Measurements from ENCODE around the gene CD300LD.
"Not testable (repeated sequence)": the region's sequence is repeated elsewhere in the genome, so short reads cannot be mapped to it uniquely, and the experiment has no call there.

CD300LD gene

GRCh38 chr17:74592087-74592990 is at the start of gene CD300LD:
Gene CD300LD (minus strand): TSS chr17:74592283. CDS start chr17:74592202, 81 bp downstream.
- DNase-seq (ENCODE audit: low read depth in 1 of 2, low spot score in 1 of 2): no peak

GRCh38 chr17:74641224-74641957 is 49.3 kb upstream of the CD300LD start:
- no peak for DNase-seq (ENCODE audit: low read depth in 1 of 2, low spot score in 1 of 2)

GRCh38 chr17:74639704-74640151 is 47.6 kb upstream of the CD300LD start:
- no peak for DNase-seq (ENCODE audit: low read depth in 1 of 2, low spot score in 1 of 2)

- DNase-seq (ENCODE audit: low read depth in 1 of 2, low spot score in 1 of 2): no peak
Observed at GRCh38 chr17:74637926-74638325, 45.8 kb upstream of the CD300LD start.

- DNase-seq (ENCODE audit: low read depth in 1 of 2, low spot score in 1 of 2): no peak
Observed at GRCh38 chr17:74637265-74637664, 45.2 kb upstream of the CD300LD start.

GRCh38 chr17:74636541-74637085 is 44.5 kb upstream of the CD300LD start:
- DNase-seq (ENCODE audit: low read depth in 1 of 2, low spot score in 1 of 2): not testable (repeated sequence)

GRCh38 chr17:74635418-74635817 is 43.3 kb upstream of the CD300LD start:
- DNase-seq (ENCODE audit: low read depth in 1 of 2, low spot score in 1 of 2): no peak

- no peak for DNase-seq (ENCODE audit: low read depth in 1 of 2, low spot score in 1 of 2)
Observed at GRCh38 chr17:74633326-74633725, 41.2 kb upstream of the CD300LD start.

- no peak for DNase-seq (ENCODE audit: low read depth in 1 of 2, low spot score in 1 of 2)
Observed at GRCh38 chr17:74632617-74633016, 40.5 kb upstream of the CD300LD start.

- DNase-seq (ENCODE audit: low read depth in 1 of 2, low spot score in 1 of 2): no peak
Observed at GRCh38 chr17:74631468-74632450, 39.7 kb upstream of the CD300LD start.

GRCh38 chr17:74630251-74630650 is 38.2 kb upstream of the CD300LD start:
- DNase-seq (ENCODE audit: low read depth in 1 of 2, low spot score in 1 of 2): not testable (repeated sequence)

GRCh38 chr17:74625661-74626060 is 33.6 kb upstream of the CD300LD start:
- no peak for DNase-seq (ENCODE audit: low read depth in 1 of 2, low spot score in 1 of 2)

GRCh38 chr17:74624131-74624530 is 32.0 kb upstream of the CD300LD start:
- no peak for DNase-seq (ENCODE audit: low read depth in 1 of 2, low spot score in 1 of 2)

- DNase-seq (ENCODE audit: low read depth in 1 of 2, low spot score in 1 of 2): no peak
Observed at GRCh38 chr17:74623693-74624093, 31.6 kb upstream of the CD300LD start, which contains the start of gene CD300E. Gene CD300E (minus strand): TSS chr17:74623738. CDS start chr17:74623621, 117 bp downstream.

- DNase-seq (ENCODE audit: low read depth in 1 of 2, low spot score in 1 of 2): no peak
Observed at GRCh38 chr17:74619077-74619673, 27.1 kb upstream of the CD300LD start.

- no peak for DNase-seq (ENCODE audit: low read depth in 1 of 2, low spot score in 1 of 2)
Observed at GRCh38 chr17:74618451-74618850, 26.4 kb upstream of the CD300LD start.

- DNase-seq (ENCODE audit: low read depth in 1 of 2, low spot score in 1 of 2): no peak
Observed at GRCh38 chr17:74616696-74617095, 24.6 kb upstream of the CD300LD start.

- DNase-seq (ENCODE audit: low read depth in 1 of 2, low spot score in 1 of 2): no peak
Observed at GRCh38 chr17:74612046-74612445, 20.0 kb upstream of the CD300LD start.

- DNase-seq (ENCODE audit: low read depth in 1 of 2, low spot score in 1 of 2): no peak
Observed at GRCh38 chr17:74610108-74610507, 18.0 kb upstream of the CD300LD start.

- DNase-seq (ENCODE audit: low read depth in 1 of 2, low spot score in 1 of 2): no peak
Observed at GRCh38 chr17:74608511-74608910, 16.4 kb upstream of the CD300LD start.

All from activated CD4-positive, alpha-beta T cell treated with anti-CD3 and anti-CD28 coated beads, Interleukin-2, amount 50 U/mL, for 24 hours (primary cell).